ENCODE measurements around the gene SIN3A.
"Not testable (repeated sequence)": the region's sequence is repeated elsewhere in the genome, so short reads cannot be mapped to it uniquely, and the experiment has no call there.

SIN3A gene

DNA sequence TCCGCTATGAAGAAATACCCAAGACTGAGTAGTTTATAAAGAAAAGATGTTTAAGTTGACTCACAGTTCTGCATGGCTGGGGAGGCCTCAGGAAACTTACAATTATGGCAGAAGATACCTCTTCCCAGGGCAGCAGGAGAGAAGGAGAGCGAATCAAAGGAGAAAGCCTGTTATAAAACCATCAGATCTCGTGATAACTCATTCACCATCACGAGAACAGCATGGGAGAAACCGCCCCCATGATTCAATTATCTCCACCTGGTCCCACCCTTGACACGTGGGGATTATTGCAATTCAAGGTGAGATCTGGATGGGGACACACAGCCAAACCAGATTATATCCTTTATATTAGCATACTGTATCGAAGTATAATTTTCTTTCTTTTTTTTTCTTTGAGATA, 119.4 kb downstream of the SIN3A start:
- not testable (repeated sequence) for DNase-seq

DNA sequence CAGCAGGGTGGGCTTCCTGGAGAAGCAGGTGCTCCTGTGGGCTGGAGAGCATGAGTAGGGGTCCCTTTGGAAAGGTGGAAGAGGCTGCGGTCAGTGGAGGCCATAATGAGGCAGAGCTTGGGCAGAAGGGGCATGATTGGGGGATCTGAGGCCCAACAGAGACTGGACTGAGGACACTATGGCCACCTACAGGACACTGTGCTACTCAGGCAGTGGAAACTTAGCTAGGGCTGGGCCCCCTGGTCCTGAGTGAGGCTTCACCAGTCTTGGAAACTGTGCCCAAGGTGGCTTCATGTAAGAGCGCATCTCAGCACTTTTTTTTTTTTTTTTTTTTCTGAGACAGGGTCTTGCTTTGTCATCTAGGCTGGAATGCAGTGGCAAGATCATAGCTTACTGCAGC, 121.9 kb downstream of the SIN3A start:
- no peak for DNase-seq

DNA sequence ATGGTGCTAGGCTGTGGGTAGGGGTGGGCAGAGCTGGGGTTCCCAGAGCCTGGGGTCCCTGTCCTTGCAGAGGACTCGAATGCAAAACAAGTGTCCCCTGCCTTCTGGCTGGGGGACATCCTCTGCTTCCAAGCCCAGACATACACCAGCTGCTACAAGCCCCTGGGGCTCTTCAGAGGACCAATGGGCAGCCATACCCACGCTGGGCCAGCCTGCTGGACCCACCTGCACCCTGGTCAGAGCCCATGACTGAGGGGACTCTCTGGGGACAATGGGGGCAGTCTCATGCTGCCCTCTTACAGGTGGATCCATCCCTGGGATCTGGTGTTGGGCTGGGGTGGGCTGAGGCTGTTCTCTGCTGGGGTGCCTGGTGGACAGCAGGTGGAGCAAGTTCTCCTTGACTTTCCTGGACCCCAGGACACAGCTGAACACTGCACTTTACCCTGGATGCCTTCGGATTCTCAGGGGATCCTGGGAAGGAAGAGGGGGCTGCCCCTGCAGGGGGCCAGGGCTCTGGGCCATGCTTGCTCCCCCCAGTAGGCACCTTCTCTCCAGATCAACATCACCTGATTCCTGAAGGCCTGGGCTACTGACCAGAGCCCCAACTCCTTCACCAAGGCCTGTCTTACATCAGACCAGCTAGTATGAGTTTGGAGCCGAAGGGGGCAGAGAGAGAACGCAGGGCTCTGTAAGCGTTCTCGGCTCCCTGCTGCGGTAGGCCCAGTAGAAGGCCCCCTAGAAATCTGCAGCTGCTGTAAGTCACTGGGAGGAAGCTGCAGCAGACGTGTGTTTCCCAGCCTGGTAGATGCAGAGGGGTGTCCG, 122.8 kb downstream of the SIN3A start:
- no peak for DNase-seq

DNA sequence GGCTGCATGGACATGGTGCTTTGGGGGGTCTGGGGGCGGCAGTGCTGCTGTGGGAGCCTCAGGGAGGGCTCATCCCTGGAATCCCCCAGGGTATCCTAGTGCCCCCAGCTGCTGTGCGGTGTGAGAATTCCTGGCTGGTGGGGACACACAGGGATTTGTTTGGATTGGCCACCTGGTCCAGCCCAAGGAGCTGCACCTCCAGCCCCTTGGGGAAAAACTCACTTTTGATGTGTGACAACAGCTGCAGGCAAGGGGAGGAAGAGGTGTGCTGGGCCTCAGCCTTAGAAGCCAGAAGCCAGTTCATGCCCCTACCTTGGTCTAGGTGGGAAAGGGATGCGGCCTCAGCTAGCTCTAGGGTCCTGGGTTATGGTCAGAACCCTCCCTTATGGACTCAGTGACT, 124.0 kb downstream of the SIN3A start:
- DNase-seq = no peak

DNA sequence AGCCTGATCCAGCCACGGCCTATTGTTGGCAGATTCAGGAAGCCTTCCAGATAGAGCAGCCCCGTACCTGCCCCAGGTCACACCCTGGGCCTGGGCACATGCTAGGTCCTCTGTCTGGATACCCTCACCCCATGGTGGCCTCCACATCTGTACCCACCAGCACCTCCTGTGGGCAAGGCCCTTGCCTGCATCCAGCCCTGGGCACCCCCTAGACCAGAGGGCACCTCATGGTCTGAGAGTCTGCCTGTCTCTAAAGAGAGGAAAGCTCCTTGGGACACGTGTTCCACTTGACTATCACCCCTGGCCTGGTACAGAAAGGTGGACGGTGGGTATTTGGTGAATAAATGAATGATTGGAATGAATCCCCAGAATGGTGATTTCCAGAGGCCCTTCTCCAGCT, 124.5 kb downstream of the SIN3A start:
- no peak for DNase-seq

DNA sequence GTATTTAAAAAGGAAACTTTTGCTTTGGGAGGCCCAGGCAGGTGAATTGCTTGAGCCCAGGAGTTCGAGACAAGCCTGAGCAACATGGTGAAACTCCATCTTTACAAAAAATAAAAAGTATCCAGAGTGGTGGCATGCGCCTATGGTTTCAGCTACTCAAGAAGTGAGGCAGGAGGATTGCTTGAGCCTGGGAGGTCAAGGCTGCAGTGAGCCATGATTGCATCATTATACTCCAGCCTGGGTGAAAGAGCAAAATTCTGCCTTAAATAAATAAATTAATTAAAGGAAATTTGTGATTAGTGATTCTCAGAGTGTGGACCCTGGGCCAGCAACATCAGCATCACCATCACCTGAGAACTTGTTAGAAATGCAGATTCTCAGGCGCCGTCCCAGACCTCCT, 125.6 kb downstream of the SIN3A start:
- DNase-seq = no peak

DNA sequence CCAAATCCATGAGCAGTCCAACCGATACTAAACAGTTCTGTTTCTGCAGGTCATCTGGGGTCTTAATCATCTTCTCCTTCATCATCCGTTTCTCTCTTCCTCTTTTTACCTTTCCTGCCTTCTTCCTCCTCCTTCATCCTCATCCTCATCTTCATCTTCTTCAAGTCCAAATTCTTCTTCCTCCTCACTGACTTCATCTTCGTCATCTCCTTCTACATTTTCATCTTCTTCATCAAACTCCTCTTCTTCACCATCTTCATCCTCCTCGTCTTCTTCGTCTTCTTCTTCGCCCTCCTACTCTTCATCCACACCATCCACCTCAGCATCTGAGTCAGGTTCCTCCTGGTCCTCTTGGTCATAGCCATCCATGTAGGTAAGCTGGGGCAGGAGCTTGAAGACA, 129.8 kb downstream of the SIN3A start:
- no peak for DNase-seq
